Heart left ventricle (tissue), 16 donors: Measurements from ENCODE around the gene SUMO3. TPM values are rescaled to one million over a fixed set of nuclear protein-coding genes. Genes with fewer than 3 reads are reported as not detected.

Experiments used
- ATAC-seq, 4 donors: fragments of 200-7000 bp; cut with Tn5 transposase; one replicate each; pipeline ENCODE4 v1.9.1; 2020 to 2022; ENCODE audit warnings: moderate library complexity in 4 of 4, mild to moderate bottlenecking in 3 of 4, moderate number of reproducible peaks in 1 of 4
- DNase-seq, 5 donors: peaks; one replicate each; pipeline ENCODE4 v3.0.0-alpha.2; 2020
- H3K27ac ChIP-seq, 12 donors: fragments of 200-600 bp; sonication (generic) in 4 of 12; one replicate each; pipeline versions ENCODE4 v1.5.0 to v1.8.0; 2016 to 2022; ENCODE audit warnings: mild to moderate bottlenecking in 2 of 12
- H3K27me3 ChIP-seq, 9 donors: fragments of 200-600 bp; sonication (generic) in 2 of 9; one replicate each; pipeline versions ENCODE4 v1.5.1 to v1.8.0; 2016 to 2022; ENCODE audit warnings: mild to moderate bottlenecking in 3 of 9
- H3K36me3 ChIP-seq, 9 donors: fragments of 200-600 bp; sonication (generic) in 2 of 9; one replicate each; pipeline versions ENCODE4 v1.5.0 to v1.8.0; 2018 to 2022; ENCODE audit warnings: mild to moderate bottlenecking in 2 of 9
- H3K4me1 ChIP-seq, 12 donors: fragments of 200-600 bp; sonication (generic) in 4 of 12; one replicate each; pipeline versions ENCODE4 v1.5.0 to v1.8.0; 2016 to 2022; ENCODE audit warnings: mild to moderate bottlenecking in 3 of 12
- H3K4me3 ChIP-seq, 12 donors: fragments of 200-600 bp; sonication (generic) in 4 of 12; one replicate each; pipeline versions ENCODE4 v1.5.0 to v1.8.0; 2017 to 2022; ENCODE audit warnings: mild to moderate bottlenecking in 9 of 12, moderate library complexity in 4 of 12
- H3K9me3 ChIP-seq, 12 donors: fragments of 200-600 bp; sonication (generic) in 4 of 12; one replicate each; pipeline versions ENCODE4 v1.5.0 to v1.8.0; 2016 to 2022; ENCODE audit warnings: mild to moderate bottlenecking in 1 of 12
- POLR2A ChIP-seq, 2 donors: fragments of 450-650 bp; IDR thresholded peaks; one replicate each; pipeline ENCODE4 v1.6.1; 2017; ENCODE audit warnings: antibody characterized with exemption in 2 of 2, mild to moderate bottlenecking in 2 of 2, moderate library complexity in 2 of 2
- WGBS, 4 donors: extraction: QIAGEN DNeasy Blood & Tissue Kit in 2 of 4; methylation state at CpG; one replicate each; pipeline versions ENCODE4 v1.1.5 to v1.1.7; 2013 to 2018; 5-methylcytosine and 5-hydroxymethylcytosine counted together
- intact Hi-C, 10 donors: fragments of 100-400 bp; cut with DNase I; formaldehyde crosslinking; loops; one replicate each; pipeline versions ENCODE4 v1.11.1 to v1.14.2; 2022
- polyA plus RNA-seq, 2 donors: library from polyadenylated mRNA; stranded (reverse); fragments of 200-250 nt; gene quantifications; one replicate each; pipeline ENCODE4 v1.2.3, GENCODE V29; 2013
- total RNA-seq, 9 donors: library from RNA; depleted of rRNA in 2 of 9; stranded (reverse); fragments of >200 nt in 2 of 9; fragmentation: NEBNext Ultra II Directional in 3 of 9; extraction: Animal tissue kit (Norgen Biotek cat#: 25700) in 3 of 9; gene quantifications; one replicate each; pipeline versions ENCODE4 v1.1.0 to v1.2.4, GENCODE V29; 2016 to 2023
- TF ChIP-seq, protein P1 (sequence below), 12 donors: fragments of 200-600 bp; sonication (generic) in 4 of 12; IDR thresholded peaks; one replicate each; pipeline versions ENCODE4 v1.5.0 to v1.8.0; 2018 to 2022; ENCODE audit warnings: antibody characterized with exemption in 12 of 12, mild to moderate bottlenecking in 5 of 12
- donor health status: ischemic (EF 13 %, LVEDD 7.1; RV severe dilation, severe dysfunction).
- donor health status: healthy with polysubstance abuse.
- donor health status: DM: no; HTN: yes; CAD: no.
- donor health status: DM: no; HTN: no; CAD: no.
- donor health status: ischemic (EF 25% LVEDD 6.9; RV normal size, moderate dysfunction).
- donor health status: ischemic (EF 25% LVEDD 5.7; RV mildly dilated, moderate dysfunction).
- donor health status: healthy.
- donor health status: DM: yes; HTN: yes; CAD: no.
- donor health status: ischemic (EF 35%, LVEDD 5.7; RV mildly dilated, moderate dysfunction).
- donor health status: nonischemic (EF 11% LVEDD 7.7; RV severe dilation, severe dysfunction).
- donor health status: DM: yes; HTN: yes; CAD: no.
- donor health status: PGD.
- donor health status: ischemic (EF 29% LVEDD 5.4; RV normal size, mild dysfunction).
- donor health status: nonischemic (EF 23%, LVEDD 6.1; RV moderate dilation, normal function).

SUMO3 gene
- total and polyA plus RNA-seq, 11 donors: 22.0 to 108 (median 78.1) TPM

DNA sequence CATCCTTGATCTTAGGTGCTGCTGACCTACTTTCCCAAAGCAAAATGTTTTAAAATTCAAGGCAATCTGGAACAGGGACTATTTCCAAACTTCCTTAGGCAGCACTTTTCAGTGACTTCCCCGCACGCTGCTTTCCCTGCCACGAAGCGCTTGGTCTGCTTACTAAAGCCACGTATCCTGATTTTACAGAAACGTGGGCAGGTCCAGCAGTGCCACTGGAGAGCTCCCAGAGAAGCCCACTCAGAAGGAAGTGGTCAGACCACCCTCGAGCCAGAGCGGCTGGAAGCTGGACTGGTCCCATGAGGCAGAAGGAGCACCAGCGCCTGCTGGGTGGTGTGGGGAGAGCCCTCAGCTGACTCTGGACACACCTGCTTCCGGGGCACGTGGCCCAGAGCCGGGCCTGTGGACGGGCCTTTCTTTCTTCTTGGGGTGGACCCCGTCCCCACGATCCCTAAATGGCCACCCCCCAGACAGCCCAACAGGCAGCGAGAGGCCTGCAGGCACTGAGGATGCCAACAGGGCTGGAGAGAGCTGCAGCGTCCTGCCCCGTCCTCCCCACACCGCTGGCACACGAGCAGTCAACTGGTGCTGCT is 32.4 kb upstream of the SUMO3 start:
- Histone ChIP-seq H3K9me3 (no peaks in the 10 kb centered on the region), H3K27ac (no peak overlapping the region), H3K4me3 (no peak overlapping the region), H3K27me3 (no peaks in the 10 kb centered on the region), H3K4me1 (peaks cover 0 to 61% (median 30%) of the 10 kb centered on the region in 12 donors), H3K36me3 (peaks cover 0 to 73% (median 57%) of the 10 kb centered on the region in 9 donors)
- ATAC-seq (no peak), DNase-seq (no peak)
- TF ChIP-seq, protein P1, sequence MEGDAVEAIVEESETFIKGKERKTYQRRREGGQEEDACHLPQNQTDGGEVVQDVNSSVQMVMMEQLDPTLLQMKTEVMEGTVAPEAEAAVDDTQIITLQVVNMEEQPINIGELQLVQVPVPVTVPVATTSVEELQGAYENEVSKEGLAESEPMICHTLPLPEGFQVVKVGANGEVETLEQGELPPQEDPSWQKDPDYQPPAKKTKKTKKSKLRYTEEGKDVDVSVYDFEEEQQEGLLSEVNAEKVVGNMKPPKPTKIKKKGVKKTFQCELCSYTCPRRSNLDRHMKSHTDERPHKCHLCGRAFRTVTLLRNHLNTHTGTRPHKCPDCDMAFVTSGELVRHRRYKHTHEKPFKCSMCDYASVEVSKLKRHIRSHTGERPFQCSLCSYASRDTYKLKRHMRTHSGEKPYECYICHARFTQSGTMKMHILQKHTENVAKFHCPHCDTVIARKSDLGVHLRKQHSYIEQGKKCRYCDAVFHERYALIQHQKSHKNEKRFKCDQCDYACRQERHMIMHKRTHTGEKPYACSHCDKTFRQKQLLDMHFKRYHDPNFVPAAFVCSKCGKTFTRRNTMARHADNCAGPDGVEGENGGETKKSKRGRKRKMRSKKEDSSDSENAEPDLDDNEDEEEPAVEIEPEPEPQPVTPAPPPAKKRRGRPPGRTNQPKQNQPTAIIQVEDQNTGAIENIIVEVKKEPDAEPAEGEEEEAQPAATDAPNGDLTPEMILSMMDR (IDR thresholded peaks at IDR 0.05): no peak
- TF ChIP-seq POLR2A (IDR thresholded peaks at IDR 0.05): no peak
- intact Hi-C loops: loop anchor here in 2 of 10 donors (5.0 kb wide), 1 partner anchor 33 kb away; the partner anchor contains the start of gene SUMO3 (in 2 of the 2)
- 90 to 94% (median 92%) methylated on average over 17 to 20 of the region's 20 CpGs for WGBS, 4 donors

DNA sequence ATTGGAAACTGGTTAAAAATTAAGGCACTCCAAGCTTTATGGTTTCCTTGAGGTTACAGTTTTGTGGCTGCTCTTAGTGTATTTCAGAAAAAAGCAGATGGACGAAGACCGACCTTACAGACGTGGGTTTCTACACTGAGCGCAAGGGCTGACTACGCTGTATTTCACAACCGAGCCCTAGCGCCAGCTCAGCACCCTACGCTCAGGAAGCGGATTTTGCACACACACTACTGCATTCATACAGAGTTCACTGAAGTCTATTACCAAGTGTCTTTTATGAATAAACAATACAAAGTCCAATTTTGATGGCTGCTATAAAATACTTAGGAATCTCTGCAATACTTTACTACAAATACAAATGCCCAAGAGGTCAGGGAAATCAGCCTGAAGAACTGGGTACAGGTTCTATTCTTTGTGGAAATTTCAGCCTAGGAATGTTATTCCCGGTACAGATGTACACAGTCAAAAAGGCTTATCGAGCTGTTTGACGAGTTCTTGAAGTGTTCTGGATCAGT is 31.8 kb upstream of the SUMO3 start:
- H3K36me3 ChIP-seq: peaks cover 0 to 67% (median 50%) of the 10 kb centered on the region in 9 donors
- intact Hi-C loops: loop anchor here in 3 of 10 donors (5.0 kb wide), 2 partner anchors 32 to 37 kb away; partner anchors contain the start of gene SUMO3 (in 2 of the 3)
- H3K9me3 ChIP-seq: no peaks in the 10 kb centered on the region
- TF ChIP-seq, protein P1 (IDR thresholded peaks at IDR 0.05): no peak
- no peak for TF ChIP-seq POLR2A (IDR thresholded peaks at IDR 0.05)
- ATAC-seq (no peak), DNase-seq (no peak)
- H3K27ac ChIP-seq: peak overlapping the region in 1 of 12 donors; percentile 8
- H3K4me3 ChIP-seq: no peak overlapping the region
- peaks cover 0 to 56% (median 31%) of the 10 kb centered on the region in 12 donors for H3K4me1 ChIP-seq
- no peaks in the 10 kb centered on the region for H3K27me3 ChIP-seq
- WGBS, 4 donors: 89 to 92% (median 90%) methylated on average over 12 of the region's 12 CpGs

DNA sequence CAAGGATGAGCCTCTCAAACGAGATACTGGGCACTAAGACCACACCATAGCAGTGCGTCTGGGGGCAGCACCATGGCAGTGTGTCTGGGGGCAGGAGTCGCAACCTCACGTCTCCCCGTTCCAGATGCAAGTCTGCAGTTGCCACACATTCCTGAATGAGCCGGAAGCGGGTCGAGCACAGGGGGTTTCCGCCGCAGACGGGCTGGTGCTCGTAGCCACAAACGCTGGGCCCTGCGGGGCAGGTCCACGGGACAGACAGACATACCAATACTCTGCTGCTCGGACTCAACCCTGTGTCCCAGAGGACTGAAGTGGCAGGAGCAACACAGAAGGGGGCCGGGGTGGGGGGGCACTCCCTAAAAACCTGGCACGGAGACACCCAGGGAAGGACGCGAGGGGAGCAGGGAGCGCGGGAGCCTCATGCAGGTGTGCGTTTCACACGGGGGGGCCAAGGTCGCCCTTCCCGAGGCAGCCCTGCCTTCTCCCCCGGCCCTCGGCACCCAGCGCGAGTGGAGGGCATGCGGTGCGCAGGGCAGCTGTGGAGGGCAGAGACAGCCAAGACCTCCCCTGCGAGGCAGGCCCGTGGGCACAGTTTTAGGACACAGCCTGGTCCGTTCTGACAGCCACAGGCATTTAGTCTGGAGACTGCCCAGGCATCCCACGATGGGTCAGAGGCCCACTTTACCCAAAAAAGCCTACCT is 31.1 kb upstream of the SUMO3 start:
- intact Hi-C loops: loop anchor here in 1 of 10 donors (5.0 kb wide), 1 partner anchor 37 kb away; no protein-coding TSS in a partner anchor
- Histone ChIP-seq H3K4me3 (no peak overlapping the region), H3K27ac (no peak overlapping the region), H3K4me1 (peaks cover 0 to 52% (median 29%) of the 10 kb centered on the region in 12 donors), H3K36me3 (peaks cover 0 to 60% (median 43%) of the 10 kb centered on the region in 9 donors), H3K27me3 (no peaks in the 10 kb centered on the region), H3K9me3 (no peaks in the 10 kb centered on the region)
- ATAC-seq: no peak
- WGBS, 4 donors: 92 to 95% (median 93%) methylated on average over 27 to 36 of the region's 36 CpGs
- DNase-seq: peak in 1 of 5 donors; percentile 46
- no peak for TF ChIP-seq POLR2A (IDR thresholded peaks at IDR 0.05)
- TF ChIP-seq, protein P1 (IDR thresholded peaks at IDR 0.05): no peak
